ENCODE results near the gene CTU2.

The CTU2 gene

DNA sequence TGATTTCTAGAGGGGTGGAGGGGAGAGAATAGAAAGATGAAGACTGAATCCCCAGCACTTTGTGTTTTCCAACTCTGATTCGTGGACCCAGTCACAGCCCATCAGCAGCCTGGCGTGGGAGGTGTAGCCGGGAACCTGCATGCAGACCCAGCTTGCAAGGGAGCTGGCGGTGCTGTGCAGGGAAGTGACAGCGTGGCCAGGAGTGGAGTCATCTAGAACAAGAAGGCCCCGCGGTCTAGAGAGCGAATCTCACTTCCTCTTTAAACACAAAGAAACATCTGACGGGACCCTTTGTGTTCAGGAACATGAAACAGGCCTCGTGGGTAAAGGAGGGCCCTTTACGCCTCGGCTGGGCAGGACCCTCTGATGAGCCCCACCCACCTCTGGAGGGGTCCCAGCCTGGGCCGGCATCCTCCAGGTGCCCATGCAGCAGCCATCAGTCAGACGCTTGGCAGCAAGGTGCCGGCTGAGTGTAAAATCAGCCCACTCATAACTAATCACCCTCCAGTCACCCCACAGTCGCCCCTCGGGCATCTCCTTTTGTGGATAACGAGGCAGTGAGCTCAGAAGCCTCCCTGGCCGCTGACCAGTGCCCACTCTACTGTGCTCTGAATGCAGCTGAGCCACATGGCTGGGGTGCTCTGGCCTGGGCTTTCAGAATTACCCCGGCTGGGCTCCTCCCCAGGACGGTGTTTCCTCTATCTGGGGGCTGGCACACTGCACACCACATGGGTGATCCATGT lies 24.4 kb upstream of the CTU2 start:
- no peak for DNase-seq (ENCODE audit: low read depth, low spot score)

DNA sequence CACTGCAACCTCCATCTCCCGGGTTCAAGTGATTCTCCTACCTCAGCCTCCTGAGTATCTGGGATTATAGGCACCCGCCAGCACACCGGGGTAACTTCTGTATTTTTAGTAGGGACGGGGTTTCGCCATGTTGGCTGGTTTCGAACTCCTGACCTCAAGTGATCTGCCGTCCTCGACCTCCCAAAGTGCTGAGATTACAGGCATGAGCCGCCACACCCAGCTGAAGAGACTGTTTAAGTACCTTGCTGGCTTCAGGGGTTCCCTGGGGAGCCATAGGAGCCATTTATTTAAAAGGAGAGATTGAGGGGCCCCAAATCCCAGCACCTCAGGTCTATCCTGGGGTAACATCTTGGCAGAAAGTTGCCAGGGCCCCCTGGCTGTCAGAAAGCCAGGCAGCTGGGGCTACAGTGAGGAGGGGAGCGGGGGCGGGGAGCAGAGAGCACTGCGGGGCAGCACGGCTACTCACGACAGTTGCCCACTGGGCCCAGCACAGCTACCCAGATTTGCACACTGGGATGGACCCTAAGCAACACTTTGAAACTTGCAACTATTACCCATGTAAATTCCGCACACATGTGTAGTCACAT lies 21.6 kb upstream of the CTU2 start:
- no peak for DNase-seq (ENCODE audit: low read depth, low spot score)

DNA sequence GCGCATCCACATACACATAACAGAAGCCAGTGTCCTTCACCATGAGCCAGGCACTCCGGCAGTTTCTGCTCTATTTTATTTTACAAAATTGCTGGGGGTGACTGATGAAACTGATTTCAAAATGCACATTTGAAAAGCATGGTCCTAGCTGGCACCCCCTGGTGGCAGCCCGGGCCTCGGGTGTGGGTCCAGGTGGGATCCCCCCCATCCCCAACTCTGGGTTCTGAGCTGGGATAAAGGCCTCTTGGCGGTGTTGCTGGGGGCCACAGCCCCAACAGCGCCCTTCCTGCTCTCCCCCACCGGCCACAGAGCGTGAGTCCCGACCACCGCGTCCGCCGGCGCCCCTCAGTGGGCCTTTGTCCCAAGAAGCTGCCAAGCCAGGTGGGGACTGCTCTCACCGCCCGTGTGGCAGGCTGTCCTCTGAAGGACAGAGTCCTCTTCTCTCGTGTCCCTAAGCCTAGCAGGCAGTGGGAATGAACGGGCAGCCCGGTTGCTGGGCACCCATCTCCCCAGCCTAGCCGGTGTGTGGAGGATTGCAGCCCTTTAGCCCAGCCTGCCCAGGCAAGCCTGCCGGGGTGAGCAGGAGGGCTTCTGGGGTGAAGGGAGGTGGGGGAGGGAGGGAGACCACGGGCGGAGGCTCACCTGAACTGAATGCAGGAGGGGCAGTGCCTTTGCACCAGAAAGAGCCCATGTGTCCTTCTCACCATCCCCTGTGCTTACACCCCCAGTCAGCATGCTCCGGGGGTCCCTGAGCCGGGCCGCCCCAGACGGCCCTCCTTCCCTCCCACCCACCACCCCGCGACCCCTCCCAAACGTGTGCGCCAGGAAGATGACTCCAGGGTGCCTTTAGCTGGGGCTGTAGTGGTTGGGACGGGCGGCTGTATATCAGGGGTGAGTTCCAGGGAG lies 20.9 kb upstream of the CTU2 start:
- no peak for DNase-seq (ENCODE audit: low read depth, low spot score)

DNA sequence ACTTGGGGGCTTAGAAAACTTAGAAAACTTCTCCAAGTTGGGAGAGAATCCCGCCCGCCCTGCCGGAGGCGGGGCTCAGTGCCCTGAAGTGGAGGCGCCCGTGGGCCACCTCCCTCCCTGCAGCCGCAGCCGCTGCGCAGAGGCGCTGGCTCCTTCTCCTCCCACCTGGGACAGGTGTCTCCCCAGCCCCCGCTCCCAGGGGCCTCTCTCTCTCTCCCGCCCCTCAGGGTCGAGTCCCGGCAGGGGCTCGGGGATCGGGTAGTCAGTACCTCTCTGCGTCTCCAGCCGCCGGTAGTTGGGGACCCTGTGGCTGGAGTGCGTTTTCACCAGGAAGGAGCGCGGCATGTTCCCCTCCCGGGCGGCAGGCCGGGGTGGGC lies 20.3 kb upstream of the CTU2 start:
- DNase-seq (ENCODE audit: low read depth, low spot score), result no peak

DNA sequence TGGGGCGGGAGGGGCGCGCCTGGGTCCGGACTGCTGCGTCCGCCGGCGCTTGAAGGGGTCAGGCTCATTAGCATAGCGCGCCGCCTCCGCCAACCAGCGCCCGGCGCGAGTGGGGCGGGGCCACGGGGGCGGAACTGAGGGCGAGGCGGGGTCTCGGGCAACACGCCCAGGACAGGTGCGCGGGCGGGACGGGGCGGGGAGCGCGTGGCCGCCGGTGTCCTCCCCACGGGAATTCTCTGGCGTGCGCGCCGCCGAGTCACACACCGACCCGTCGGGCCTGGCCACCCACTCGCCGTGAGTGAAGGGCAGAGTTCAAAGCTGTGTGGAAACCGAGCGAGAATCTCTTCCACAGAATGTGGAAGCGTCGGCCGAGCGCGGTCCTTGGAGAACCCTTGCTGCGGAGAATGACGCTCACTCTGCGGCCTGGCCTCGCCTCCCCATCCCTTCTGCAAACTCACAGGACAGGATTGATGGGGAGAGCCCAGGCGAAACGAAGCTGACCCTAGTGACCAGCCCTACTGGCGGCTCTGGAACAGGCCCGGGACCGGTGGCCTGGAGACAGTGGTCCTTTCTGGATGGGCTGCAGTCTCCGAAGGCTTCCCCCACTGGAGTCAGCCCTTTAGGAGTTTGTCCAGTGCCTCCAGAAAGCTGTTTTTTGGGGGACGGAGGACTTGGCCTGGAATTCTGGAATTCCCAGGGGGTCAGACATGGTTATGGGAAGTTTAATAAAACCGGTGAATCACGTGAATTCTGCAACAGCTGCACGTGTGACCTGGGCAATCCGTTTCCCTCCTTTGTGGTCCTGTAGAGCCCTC lies 19.7 kb upstream of the CTU2 start, which contains the start of gene SNAI3:
Gene SNAI3 (minus strand): TSS at position 69 of the 815 bp plus-strand sequence. CDS start 101 bp downstream, outside the sequence.
- no peak for DNase-seq (ENCODE audit: low read depth, low spot score)

DNA sequence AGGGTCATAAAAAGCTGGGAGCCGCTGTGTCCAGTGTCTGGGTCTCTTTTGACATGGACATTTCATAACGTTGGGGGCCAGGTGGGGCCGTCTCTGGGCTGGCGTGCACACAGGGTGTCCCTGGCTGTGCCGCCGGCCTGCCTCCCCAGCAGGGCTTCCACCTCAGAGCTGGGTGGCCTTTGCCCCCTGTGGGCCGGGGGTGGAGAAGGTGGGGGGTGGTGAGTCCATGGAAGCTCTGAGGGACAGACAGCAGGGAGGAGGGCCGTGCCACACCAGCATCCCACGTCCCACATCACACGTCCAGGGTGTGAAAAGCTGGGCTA lies 19.1 kb upstream of the CTU2 start:
- DNase-seq (ENCODE audit: low read depth, low spot score), result no peak

DNA sequence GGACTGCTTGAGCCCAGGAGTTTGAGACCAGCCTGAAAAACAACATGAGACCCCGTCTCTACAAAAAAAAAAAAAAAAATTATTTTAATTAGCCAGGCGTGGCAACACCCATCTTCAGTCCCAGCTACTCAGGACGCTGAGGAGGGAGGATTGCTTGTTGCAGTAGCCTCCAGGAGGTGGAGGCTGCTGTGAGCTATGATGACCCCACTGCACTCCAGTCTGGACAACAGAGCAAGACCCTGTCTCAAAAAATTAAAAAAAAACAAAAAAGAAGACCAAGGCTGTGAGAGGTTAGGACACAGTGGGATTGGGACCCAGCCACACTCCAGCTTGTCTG lies 18.7 kb upstream of the CTU2 start:
- DNase-seq (ENCODE audit: low read depth, low spot score), result no peak

DNA sequence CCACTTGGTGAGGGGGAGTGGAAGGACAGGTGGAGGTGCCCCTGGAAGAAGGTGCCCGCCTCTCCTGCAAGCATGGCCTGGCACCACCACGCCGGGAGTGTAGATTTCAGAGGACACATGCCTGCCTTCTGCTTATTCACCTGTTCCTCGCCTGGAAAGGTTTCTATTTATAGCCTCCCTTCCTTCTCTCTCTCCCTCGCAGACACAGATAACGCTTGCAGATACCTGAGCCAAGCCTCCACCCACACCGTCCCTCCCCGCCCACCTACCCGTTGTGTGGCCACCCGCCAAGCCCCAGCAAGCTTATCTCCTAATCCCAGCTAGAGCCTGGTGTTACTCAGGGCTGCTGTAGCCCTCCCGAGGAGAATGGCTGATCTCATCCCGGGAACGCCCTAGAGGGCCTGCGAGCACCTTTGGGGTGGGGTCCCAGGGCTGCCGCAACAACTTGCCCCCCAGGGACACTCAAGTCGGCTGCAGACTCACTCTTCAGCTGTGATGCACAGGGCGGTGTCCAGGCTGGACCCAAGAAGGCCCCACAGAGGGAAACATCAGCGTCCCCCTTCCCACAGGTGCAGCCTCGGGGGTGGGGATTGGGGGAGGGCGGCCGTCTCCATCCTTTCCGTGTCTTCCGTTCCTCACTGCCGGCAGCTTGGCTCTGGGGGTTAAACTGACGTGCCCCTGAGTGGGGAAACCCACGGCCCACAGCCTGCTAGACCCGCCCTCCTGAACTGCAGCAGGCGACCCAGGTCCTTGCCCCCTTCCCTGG lies 18.1 kb upstream of the CTU2 start:
- DNase-seq (ENCODE audit: low read depth, low spot score), result no peak

DNA sequence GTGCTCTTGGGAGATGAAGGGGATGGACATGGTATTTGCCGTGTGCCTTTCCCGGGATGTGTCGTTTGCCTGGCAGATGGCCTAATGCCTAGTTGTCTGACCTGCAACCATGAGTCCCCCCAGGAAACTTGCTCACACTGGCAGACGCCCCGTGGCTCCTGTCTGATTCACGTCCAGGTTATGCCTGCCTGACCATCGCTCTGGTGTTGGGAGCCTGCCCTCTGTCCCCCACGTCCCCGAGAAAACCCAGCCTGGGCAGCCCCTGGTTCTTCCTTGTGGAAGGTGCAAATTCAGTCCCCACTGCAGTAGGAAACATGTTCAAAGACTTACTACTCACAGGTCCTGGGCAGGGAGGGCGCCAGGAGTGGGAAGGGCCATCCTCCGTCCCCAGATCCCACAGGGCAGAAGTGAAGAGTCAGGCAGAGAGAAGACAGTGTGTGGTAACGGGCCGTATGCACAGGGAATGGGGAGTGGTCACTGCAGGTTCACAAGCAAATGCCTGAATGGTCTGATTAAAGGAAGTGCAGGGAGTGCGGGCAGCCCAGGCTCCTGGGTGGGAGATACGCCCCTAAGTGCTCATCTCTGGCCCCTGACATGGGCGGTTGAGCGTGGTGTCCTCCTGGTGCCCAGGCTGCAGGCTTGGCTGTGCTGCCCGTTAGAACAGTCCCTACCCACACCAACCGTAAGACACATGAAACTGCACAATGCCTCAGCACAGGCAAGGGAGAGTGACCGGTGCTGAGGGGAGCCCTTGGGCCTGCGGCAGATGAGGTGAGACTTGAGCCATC lies 15.8 kb upstream of the CTU2 start:
- no peak for DNase-seq (ENCODE audit: low read depth, low spot score)

DNA sequence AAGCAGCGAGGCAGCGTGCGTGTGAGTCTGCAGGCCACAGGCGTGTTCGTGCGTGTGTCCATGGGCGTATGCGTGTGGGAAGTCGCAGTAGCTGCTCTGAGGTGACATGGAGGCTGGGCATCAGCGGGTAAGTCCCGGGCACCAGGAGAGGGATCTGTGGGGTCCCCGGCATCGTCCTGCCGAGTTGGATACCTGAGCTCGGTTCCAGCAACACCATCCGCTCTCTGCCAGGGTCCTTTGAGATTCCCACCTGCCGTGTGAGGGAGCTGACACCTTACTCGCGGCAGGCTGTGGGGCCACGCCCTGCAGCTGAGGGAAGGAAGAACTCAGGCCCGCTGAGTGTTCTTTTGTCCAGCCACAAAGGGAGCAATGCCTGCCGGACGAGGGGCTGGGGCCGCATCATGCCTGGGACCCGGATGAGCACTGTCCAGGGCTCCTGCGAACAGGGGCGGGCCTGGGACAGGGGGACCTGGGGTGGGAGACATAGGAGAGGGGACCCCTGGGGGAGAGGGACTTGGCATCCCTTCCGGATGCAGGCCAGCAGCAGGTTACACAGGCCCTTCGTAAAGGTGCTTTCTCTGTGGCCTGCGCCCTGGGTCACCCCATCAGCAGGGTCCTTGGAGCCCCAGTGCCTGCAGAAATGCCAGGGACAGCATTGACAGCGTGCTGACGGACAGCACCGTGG lies 15.0 kb upstream of the CTU2 start:
- DNase-seq (ENCODE audit: low read depth, low spot score), result no peak

DNA sequence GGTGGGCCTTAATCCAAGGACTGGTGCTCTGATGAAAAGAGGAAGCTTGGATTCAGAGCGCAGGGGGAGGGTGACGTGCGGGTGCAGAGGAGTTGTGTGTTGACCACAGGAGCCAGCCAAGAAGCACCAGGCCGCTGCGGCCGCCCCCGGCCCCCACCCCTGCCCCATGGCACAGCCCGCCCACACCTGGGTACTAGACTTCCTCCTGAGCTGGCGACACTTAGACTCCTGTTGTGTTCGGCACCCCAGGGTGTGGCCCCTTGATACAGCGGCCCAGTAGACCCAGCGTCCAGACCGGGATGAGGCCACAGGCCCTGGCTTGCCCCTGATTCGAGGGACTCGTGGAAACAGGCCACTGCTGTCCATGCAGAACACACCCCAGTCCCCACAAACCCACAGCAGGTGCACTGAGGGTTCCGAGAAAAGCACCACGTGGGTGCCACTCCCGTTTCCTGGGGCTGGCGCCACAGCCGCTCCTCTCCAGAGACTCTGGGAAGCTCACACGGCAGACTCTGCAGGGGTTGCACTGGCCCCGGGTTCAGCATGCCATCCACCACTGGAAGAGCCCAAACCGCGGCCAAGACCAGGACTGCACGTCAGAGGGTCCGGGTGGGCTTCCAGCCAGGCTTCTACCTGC lies 14.3 kb upstream of the CTU2 start:
- no peak for DNase-seq (ENCODE audit: low read depth, low spot score)

DNA sequence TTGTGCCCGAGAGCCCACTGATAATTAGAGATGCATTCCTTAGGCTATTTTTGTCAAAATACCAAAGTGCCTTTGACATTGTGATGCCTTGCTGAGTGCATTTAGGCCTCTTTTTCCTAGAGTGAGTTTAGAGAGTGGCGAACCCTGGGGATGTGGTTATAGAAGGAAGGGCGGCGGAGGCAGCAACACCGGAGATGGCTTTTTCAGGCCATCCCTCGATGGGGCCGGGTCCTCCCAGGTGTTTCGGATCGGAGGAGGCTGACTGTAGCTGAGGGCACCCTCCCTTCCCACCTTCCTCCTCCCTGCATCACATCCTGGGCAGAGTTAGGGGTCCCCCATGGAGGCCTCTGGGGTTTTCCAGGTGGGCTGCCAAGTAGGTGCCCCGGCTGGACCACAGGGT lies 13.4 kb upstream of the CTU2 start:
- no peak for DNase-seq (ENCODE audit: low read depth, low spot score)

DNA sequence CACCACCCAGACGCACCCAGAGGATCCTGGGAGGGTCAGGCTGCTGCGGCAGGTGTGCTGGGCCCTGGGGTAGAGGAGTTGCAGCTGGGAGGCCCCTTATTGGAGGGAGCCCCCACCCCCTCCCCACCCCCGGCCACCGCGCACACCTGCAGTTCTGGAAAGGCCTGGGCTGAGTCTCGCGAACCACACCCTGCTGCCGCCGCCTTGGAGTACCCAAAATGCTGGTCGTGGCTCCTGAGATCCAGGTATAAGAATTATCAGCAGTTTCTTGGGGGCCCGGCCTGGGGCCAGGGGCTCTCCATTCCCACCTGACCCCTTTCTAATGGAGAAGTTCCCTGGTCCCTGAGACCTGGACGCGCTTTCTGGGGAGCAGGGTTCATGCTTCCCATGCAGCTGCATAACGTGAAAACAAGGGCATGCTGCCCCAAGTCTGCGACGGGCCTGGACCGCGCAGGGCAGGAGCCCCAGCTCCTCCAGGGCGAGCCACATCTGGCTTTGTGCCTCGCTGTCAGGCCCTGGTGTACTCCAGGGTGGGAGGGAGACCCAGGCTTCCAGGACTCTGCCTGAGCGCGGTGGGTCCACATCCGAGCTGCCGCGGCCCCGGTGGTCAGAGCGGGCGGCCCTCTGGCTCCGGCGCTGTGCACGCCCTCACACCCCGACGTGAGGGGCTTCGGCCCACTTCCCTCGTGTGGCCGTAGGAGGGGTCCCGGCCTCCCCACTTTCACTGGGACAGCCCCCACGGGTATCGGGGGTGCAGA lies 12.7 kb upstream of the CTU2 start:
- no peak for DNase-seq (ENCODE audit: low read depth, low spot score)

DNA sequence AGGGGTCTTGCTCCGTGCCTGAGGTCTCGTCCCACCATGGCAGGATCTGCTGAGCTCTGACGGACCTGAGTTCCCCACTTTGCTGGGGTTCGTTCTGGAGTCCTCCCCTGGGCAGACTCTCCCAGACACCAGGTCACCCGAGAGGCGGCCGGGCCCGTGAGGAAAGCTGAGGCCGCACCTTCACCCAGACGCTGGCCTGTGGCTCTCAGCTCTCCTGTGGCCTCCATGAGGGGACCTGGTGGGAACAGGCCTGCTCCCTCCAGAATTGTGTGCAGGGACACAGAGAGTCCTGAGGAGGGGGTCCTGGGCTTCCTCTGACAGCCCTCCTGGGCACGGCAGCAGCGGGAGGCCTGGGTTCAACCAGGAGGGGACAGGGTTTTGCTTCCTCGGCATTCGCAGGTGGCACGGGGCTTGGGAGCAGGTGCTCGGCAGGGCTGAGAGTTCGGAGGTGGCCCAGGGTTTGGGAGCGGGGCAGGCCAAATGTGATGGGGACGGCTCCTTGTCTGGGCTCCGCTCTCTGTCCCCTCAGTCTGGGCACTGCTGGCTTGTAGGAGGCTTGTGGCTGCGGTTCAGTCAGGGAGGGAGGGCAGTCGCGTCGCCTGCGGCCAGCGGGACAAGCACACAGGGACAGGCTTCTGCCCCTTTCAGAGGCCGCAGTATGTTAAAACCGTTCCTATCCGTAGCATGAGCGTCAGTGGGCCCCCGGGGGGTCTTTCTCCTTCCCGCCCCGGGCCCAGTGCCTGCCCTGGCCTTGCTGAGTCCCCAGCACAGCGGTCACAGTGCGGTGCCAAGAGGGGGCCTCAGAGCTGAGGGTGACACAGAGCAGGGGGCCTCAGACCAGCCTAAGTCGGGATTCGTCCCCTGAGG lies 11.8 kb upstream of the CTU2 start:
- DNase-seq (ENCODE audit: low read depth, low spot score), result no peak

DNA sequence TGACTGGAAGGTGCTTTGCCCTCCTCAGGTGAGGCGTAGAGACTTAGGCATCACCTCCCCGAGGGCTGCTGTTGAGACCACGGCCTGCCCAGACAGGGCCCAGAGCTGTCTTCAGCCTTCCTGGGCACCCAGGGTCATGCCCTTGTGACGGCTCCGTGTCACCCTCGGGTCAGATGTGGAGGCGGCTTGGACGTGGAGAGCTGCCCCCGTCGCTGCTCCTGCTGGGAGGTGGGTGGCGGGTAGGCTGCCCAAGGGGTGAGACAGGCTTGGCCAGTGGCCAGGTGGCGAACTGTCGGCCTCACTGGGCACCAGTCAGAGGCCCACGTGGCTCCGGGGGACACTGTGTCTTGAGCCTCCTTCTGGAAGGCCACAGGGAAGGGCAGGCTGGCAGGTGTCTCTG lies 11.1 kb upstream of the CTU2 start:
- DNase-seq (ENCODE audit: low read depth, low spot score), result no peak

DNA sequence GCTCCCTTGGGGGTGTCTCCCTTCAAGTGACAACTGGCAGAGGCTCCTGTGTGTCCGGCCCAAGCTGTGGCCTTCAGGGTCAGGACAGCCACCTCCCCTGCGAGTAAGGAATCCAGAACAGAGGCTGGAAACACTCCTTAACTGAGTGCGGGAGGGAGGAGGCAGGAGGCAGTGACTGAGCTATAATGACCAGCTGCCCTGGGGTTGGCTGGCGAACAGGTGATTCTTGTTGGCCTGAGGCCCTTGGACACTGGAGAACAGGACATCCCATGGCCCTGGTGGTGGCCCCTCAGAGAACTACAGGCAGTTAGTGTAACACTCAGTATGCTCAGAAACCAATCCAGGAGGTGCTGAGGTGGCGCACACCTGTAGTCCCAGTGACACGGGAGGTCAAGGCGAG lies 10.6 kb upstream of the CTU2 start:
- no peak for DNase-seq (ENCODE audit: low read depth, low spot score)

DNA sequence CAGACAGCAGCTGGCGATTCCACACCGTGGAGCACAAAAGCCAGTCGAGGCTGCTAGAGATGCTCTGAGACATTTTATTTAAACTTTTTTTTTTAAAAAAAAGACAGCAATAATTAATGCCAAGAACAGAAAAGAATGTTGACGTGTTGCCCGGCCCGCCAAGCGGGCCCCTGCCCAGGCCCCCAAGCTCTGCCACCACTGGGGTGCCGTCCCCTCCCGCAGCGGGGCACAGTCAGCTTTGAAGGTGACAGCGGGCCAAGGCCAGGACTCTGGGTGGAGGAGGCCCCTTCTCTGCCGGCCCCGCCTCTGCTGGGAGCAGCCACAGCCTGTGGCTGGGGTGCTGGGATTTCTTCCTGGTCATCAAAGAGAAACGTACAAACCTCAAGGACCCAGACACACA lies 9.9 kb upstream of the CTU2 start:
- DNase-seq (ENCODE audit: low read depth, low spot score), result no peak

Data from iPS DF 19.7 (cell line).